ENCODE data around the gene CNIH4.

- TF ChIP-seq POLR2AphosphoS5 (IDR thresholded peaks at IDR 0.05; ENCODE audit: low read depth, low read length): no peak
- TF ChIP-seq JUND (IDR thresholded peaks at IDR 0.05): no peak
- no peak for TF ChIP-seq CTCF (IDR thresholded peaks at IDR 0.05)
- TF ChIP-seq ELF1 (IDR thresholded peaks at IDR 0.05): no peak
- TF ChIP-seq RAD21 (IDR thresholded peaks at IDR 0.05; ENCODE audit: low read length): no peak
- TF ChIP-seq TAF1 (IDR thresholded peaks at IDR 0.05; ENCODE audit: borderline replicate concordance, low read depth, low read length): no peak
- TF ChIP-seq TCF12 (IDR thresholded peaks at IDR 0.05): no peak
These were observed 27.2 kb upstream of the CNIH4 start for GRCh38 chr1:224329484-224329841.
